Measurements from ENCODE around the gene CRYBA4.

The CRYBA4 gene

DNA sequence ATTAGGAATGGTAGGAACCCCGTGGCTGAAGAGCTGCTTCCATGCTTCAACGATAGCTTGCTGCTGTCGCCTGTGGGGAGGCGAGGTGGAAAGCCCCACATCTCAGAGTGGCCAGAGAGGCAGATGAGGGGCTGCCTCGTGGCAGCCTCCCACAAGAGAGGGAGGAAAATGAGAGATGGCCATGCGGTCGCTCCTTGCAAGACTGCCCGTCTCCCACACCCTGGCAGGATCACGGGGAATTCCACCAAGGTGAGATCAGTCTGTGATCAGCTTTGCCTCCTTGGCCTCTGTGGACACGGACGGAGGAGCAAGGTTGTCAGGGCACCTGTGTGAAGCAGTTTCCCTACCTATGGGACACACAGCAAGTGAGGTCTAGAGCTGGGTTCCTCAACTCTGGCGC, 3.0 kb downstream of the CRYBA4 start:
- TF ChIP-seq, protein P1, sequence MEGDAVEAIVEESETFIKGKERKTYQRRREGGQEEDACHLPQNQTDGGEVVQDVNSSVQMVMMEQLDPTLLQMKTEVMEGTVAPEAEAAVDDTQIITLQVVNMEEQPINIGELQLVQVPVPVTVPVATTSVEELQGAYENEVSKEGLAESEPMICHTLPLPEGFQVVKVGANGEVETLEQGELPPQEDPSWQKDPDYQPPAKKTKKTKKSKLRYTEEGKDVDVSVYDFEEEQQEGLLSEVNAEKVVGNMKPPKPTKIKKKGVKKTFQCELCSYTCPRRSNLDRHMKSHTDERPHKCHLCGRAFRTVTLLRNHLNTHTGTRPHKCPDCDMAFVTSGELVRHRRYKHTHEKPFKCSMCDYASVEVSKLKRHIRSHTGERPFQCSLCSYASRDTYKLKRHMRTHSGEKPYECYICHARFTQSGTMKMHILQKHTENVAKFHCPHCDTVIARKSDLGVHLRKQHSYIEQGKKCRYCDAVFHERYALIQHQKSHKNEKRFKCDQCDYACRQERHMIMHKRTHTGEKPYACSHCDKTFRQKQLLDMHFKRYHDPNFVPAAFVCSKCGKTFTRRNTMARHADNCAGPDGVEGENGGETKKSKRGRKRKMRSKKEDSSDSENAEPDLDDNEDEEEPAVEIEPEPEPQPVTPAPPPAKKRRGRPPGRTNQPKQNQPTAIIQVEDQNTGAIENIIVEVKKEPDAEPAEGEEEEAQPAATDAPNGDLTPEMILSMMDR (conservative IDR thresholded peaks at IDR 0.05), result no peak
- no peak for TF ChIP-seq ZFX (IDR thresholded peaks at IDR 0.05)
- no peak overlapping the region for H3K27ac ChIP-seq

DNA sequence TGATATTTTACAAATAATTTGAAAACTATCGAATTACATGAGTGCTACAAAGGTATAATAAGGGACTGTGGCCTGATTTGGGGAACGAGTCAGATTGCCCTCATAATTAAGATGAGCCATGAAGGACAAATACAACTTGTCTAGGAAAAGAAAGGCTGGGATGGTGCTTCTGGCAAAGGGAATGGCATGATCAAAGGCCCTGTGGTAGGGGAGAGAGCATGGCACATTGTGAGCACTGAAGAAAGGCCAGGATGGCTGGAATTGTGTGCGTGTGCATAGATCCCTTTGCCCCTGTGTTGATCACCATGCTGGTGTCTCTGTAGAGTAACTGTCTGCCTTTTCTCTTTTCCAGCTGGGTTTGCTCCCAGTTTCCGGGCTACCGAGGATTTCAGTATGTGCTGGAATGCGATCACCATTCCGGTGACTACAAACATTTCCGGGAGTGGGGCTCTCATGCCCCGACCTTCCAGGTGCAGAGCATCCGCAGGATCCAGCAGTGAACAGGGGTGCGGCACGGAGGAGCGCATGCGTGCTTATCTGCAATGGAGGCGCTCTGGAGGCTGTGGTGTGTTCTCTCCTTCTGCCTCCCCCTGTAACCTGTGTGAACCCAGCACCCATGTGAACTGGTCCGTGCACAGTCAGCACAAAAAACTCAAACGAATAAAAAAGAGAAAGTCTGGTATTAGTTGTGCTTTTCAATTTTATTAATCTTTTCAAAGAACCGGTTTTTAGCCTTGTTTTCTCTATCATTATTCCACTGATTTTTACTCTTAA, 8.4 kb downstream of the CRYBA4 start:
- H3K27ac ChIP-seq, result no peak overlapping the region

DNA sequence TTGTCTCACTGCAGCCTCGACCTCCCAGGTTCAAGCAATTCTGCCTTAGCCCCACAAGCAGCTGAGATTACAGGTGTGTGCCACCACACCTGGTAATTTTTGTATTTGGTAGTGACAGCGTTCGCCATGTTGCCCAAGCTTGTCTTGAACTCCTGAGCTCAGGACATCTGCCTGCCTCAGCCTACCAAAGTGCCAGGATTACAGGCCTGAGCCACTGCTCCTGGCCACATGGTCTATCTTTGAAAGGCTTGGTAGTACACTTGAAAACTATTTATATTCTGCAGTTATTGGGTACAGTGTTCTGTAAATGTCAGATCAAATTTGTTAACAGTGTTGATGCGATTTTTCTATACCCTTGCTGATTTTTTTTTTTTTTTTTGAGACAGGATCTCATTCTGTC, 9.5 kb downstream of the CRYBA4 start:
- TF ChIP-seq, protein P1 (conservative IDR thresholded peaks at IDR 0.05), result no peak
- TF ChIP-seq ZFX (IDR thresholded peaks at IDR 0.05), result no peak
- H3K27ac ChIP-seq, result no peak overlapping the region

More for the DNA sequence above, 8.4 kb downstream of the CRYBA4 start:
- no peak for TF ChIP-seq ZFX (IDR thresholded peaks at IDR 0.05)
- TF ChIP-seq, protein P1 (conservative IDR thresholded peaks at IDR 0.05), result no peak

DNA sequence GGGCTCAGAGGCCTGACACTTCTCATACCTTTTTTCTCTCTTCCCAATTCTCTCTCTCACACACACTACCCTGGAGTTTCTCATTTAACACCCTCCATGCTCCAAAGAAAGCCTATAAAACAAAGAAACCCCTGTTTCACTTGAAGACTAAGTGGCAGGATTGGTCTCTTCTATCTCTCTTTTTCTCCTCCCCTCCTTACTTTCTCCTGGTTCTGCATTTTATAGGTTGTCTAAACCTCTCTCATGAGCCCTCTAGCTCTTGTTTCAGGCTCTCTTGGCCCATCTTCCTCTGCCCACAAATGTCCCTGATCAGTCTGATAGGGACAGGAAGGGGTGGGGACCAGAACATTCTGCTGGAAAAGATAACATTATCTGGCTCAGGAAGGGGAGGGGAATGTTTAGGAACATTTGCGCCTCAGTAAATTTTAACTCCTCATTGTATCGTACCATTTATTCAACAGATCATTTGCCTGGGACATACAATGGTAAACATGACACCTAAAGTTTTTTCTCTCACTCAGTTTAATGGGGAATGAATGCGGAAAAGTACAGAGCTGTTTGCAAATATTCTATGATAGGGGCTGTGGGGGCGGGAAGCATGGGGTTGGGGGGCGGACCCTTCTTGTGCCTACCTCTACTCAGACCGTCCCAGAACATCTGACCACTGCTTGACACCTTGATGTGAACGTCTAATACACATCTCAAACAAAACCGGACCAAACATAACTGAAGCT, 10.8 kb downstream of the CRYBA4 start:
- no peak overlapping the region for H3K27ac ChIP-seq
- TF ChIP-seq, protein P1 (conservative IDR thresholded peaks at IDR 0.05), result no peak
- no peak for TF ChIP-seq ZFX (IDR thresholded peaks at IDR 0.05)

DNA sequence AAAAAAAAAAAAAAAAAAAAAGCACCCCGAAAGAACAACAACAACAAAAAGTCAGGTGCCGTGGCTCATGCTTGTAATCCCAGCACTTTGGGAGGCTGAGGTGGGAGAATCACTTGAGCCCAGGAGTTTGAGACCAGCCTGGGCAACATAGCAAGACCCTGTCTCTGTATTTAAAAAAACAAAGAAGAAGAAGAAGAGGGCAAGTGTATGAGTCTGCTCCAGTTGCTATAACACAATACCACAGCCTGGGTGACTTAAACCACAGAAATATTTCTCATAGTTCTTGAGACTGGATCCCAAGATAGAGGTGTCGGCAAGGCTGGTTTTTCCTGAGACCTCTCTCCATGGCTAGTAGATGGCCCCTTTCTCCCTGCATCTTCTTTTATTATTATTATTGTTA, 12.4 kb downstream of the CRYBA4 start:
- TF ChIP-seq ZFX (IDR thresholded peaks at IDR 0.05), result no peak
- TF ChIP-seq, protein P1 (conservative IDR thresholded peaks at IDR 0.05), result no peak
- no peak overlapping the region for H3K27ac ChIP-seq

DNA sequence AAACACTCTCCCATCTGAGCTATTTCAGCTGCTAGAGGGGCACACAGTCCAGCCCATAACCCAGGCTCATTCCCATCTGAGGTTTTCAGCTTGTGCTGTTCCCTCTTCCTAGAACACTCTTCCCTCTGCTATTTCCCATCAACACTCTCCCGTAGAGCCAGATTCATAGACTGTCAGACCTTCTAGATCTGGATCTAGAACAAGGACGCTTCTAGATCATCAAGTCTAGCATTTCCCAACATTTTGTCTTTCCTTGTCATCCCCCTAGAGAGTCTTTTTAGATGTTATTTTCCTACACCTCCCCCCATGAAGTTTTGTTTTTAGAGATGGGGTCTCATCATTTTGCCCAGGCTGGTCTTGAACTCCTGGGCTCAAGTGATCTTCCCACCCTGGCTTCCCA, 13.4 kb downstream of the CRYBA4 start:
- no peak overlapping the region for H3K27ac ChIP-seq
- TF ChIP-seq ZFX (IDR thresholded peaks at IDR 0.05), result no peak
- TF ChIP-seq, protein P1 (conservative IDR thresholded peaks at IDR 0.05), result no peak

DNA sequence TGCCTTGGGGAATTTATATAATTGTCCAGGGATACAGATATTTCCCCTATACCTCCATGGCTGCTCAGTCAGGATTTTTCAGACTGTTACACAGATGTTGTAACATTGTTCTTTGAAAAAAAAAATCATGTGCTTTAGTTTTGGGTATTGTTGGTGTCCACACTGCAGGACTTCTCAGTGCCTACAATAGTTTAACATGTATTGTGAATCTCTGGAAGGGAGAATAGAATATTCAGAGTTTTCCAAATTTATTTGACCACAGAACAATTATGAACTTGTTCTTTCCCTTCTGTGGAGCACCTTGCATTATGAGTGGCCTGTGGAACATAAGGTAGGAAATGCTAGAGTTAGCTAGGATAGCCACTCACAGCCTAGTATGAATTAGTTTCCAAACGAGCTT, 14.5 kb downstream of the CRYBA4 start:
- H3K27ac ChIP-seq, result no peak overlapping the region
- TF ChIP-seq, protein P1 (conservative IDR thresholded peaks at IDR 0.05), result no peak
- TF ChIP-seq ZFX (IDR thresholded peaks at IDR 0.05), result no peak
